Measurements from ENCODE around the gene AGXT.

AGXT gene

DNA sequence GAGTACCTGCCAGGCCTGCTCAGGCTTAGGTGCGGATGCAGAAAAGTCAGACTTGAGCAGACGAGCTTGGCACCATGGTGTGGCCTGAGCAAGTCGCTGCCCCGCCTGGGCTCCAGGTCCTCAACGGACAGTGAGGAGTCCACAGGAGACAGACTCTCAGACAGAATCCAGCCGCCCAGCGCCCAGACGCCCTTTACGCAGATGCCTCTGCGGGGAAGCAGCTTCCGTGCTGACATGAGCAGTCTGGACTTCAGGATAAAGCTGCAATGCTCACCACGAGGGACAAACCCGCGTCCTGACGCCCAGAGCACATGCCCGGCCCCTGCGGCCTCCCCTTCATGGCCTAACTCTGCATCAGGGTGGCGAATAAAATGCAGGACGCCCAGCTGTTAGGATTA, 30.8 kb downstream of the AGXT start:
- no peak for DNase-seq

DNA sequence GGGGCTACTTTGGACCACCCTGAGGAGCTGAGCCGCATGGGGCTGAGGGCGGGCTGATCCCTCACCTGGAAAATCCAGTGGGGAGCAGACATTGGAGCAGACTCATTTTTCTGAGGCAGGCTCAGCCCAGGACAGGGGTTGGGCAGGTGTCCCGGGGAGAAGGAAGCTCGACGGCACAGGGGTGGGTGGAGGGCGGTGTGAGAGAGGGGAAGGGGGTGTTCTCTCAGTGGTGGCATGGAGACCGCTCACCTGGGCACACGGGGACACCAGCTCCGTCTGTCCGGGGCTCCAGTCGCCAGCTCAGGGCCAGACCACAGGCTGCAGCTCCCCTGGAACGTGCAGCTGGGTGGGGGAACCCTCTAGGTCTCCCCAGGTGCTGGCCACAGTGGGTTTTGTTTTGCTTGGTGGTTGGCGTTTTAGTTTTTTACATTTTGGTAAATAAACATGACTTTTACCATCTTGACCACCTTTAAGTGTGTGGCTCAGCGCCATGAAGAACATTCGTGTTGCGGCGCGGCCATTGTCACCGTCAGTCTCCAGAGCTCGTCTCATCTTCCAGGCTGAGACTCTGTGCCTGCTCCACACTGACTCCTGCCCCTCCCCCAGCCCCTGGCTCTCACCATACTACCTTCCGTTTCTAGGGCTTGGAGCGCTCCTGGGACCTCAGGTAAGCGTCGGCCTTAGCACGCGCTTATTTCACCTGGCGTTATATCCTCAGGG, 31.7 kb downstream of the AGXT start:
- no peak for DNase-seq

GRCh38 chr2:240901986-240902614, 33.5 kb downstream of the AGXT start:
- DNase-seq: no peak

GRCh38 chr2:240902615-240903041, 34.0 kb downstream of the AGXT start:
- DNase-seq: no peak

GRCh38 chr2:240903191-240904060, 34.8 kb downstream of the AGXT start:
- no peak for DNase-seq

GRCh38 chr2:240904216-240905175, 35.9 kb downstream of the AGXT start:
- no peak for DNase-seq

DNA sequence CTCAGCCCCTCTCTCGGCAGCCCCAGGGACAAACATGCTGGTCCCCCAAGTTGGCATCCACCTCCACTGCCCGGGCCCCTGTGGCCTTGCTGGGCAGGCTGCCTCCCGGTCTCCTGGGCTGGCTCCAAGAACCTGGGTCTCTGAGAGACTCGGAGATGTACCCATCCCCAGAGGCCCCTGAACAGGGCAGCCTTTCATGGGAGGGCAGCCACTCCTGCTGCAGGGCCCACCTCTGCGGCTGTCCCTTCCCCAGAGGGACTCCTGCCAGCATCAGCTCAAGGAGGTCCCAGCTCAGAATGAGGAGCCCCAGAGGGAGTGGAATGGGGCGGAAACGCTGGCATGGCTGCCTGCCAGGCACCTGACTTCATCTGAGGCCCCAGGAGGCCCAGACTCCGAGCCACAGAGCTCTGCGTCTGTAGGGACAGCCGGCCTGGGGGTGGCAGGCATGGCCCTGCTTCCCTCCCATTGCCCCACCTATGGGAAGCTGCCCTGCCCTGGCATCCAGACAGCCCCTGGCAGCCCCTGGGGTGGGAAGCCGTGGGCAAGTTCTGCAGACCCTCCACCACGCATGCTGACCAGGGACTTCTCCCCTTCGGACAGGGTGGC, 36.7 kb downstream of the AGXT start:
- no peak for DNase-seq

GRCh38 chr2:240906141-240906910, 37.7 kb downstream of the AGXT start, which contains the start of gene CROCC2:
TSS of gene CROCC2 (plus strand) at chr2:240906336. CDS start at chr2:240906514, 178 bp downstream.
- DNase-seq: no peak

GRCh38 chr2:240906911-240907590, 38.4 kb downstream of the AGXT start:
- DNase-seq: no peak

DNA sequence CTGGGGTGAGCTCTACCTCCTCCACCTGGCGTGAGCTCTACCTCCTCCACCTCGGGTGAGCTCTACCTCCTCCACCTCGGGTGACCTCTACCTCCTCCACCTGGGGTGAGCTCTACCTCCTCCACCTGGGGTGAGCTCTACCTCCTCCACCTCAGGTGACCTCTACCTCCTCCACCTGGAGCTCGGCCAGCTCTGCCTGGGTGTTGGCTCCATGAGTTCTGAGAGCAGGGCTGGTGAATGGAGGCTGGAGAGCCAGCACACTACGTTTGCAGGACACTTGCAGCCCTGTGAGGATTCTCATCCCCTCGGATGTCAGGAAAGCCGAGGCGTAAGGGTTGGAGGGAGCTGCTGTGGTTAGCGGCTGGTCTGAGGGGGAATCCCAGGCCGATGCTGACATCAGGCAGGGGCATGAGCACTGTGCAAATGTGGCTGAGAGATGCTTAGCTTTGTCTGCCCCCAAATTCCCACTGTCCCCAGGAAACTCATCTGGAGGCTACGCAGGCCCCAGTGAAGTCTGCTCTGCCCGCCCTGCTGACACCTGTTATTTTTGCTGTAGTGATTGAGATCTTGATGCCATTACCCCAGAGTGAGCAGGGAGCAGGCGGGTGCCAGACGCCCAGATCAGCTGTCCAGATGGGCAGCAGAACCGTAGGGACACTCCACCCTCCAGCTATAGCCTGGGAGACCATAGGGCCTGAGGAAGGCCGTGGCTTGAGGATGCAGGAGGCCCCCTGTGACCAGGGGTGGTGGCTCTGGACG, 40.8 kb downstream of the AGXT start:
- no peak for DNase-seq

- DNase-seq: no peak
These were observed 43.1 kb downstream of the AGXT start for GRCh38 chr2:240911641-240912265.

DNA sequence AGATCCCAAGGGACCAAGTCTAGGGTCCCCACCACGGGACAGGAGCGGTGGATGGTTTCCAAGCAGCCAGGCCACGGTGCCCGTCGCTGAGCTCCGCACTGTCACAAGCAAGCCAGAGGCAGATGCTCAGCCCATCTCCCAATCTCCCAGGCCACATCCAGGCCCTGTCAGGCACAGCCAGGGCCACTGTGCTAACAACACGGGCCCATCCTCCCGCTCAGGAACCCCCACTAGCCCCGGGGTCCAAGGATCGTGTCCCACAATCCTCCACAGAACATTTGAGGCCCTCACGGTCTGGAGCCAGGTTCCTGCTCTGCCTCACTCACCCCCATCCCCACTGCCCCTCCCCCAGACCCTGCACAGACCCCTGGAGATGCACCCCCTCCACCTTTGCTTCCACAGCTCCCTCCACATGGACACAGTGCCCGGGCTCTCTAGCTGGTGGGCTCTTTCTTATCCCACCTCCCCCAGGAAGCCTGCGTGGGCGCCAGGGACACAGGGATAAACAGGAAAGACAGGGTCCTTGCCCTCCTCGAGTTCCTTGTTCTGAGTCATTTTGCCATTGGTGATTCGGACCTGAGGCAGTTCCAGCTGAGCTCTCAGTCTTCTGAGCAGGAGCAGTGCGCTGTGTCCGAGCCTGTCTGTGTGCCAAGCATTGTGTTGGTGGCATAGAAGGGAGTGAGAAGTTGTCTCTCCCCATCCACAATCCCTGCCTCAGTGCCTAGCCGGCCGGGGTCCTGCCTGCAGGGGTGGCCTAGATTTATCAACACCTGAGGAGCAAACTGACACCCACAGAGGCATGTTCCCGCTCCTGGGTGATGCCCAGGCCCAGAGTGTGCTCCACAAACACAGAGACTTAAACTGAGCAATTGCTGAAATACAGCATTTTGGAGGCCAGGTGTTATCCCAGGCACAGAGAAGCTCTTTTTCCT, 44.5 kb downstream of the AGXT start:
- no peak for DNase-seq

DNA sequence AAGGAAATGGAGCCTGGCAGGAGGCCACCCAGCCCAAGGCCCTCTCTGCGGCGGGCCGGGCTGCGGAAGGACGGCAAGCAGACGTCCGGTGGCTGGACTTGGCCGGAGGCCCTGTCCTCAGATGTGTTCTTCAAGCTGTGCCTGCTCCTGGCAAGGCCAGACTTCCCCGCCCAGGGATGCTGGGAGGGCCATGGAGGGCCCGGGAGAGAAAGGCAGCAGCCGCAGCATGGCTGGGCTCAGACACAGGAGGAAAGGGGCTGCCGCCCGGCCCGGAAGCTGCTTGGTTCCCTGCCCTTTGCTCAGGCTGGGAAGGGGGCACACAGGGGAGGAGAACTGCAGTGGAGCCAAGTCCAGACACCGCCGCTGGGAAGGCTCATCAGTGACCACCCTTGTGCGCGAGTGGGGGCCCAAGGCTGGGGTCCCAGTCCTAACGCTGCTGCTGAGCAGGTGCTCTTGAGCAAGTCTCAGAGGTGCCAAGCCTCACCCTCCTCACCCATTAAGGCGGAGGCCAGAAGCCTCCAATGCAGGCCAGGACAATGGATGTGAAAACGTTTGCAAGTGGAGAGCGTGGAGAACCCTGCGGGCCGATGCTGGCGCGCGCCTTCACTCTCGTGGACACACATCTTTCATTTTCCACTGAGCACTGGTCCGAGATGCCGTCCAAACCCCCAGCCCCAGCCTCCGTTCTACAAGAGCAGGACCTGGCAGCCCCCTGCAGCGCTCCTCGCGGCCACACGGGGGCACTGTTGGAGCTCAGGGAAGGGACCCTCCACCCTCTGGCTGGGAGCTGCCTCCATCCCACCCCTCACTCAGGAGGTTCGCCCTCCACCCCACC, 45.4 kb downstream of the AGXT start:
- peak; percentile 15 for DNase-seq

DNA sequence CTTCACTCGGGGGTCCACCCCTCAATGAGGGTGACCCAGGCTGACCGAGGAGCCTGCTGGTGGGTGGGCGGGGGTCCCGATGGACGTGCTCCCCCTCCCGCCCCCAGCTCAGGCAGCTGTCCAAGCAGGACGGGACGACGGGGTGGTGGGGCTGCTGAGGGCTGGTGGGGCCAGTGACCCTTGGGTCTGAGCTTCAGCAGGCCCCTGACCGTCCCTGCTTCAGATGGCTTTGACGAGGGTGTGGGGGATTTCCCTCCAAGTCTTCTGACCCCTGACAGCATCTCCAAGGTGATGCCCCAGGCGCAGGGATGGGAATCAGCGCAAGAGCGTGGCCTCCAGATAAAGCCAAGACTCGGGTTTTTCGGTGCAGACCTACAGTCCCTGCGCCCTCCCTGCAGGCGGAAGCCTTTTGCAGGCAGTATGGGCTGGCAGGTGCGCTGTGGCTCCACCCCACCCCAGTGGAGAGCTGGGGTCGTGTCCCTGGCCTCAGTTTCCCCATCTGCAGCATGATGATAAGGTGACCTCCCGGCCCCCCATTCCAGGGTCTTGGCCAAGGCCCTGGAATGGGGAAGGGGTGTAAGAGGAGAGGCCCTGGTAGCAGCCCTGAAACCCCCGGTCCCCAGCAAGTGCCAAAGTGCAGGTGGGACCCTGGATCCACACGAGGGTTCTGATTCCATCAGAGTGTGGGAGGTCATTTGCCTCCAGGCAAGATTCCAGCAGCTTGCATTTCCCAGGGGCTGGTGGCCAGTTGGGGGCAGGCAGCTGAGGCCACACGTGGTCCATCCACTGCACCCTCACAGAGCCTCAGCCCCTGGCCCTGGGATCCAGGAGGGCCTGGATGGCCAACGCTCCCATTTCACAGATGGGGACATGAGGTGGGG, 46.3 kb downstream of the AGXT start:
- DNase-seq: no peak

DNA sequence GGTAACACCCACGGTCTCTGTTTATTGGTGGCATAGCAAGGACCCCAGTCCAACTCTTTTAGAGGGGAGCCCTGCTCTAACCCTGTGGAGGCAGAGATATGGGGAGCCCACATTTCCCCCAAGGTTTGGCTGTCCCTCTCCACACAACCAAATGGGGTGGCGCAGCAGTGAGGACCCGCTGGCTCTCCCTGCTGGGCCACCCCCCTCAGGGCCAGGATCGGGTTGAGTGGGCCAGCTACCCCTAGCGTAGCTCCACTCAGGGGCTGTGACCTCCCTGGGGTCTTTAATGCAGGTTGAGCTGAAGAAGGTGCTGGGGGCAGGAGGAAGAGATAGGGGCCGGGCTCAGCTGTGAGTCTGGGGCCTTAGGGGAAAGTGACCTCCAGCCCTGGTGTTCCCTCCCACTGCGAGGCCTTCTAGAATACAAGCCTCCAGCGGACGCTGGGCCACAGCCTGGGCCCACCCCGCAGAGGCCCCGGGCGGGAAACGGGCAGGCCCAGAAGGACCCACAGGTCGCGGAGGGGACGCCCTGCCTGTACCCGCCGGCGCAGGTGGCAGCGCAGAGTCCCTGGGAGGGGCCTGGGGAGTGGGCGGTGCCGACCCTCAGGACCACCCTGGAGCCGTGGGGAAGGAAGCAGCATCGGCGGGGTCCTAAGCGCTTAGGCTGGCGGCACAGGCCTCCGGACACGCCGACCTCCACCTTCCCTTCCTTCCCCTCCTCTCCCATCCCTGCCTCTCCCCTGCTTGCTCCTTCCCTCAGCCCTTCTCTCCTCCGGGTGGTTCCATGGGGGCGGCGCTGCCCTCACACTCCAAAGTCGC, 47.1 kb downstream of the AGXT start:
- DNase-seq: no peak

All from inflammatory macrophage treated with lipopolysaccharide for 4 hours (primary cell).